Spleen (tissue), 7 donors: ENCODE data around the gene SNAPC2.

Experiments
- POLR2A ChIP-seq, 3 donors: fragments of 450-650 bp; IDR thresholded peaks; one replicate each; pipeline ENCODE4 v1.5.1; 2017; ENCODE audit warnings: antibody characterized with exemption in 3 of 3, mild to moderate bottlenecking in 1 of 3
- POLR2AphosphoS5 ChIP-seq, 3 donors: sonication (generic); formaldehyde crosslinking; IDR thresholded peaks; one replicate each; pipeline ENCODE4 v1.5.1; 2017; ENCODE audit warnings: antibody characterized with exemption in 3 of 3
- TF ChIP-seq, protein P1 (sequence below), 11 experiments: fragments of 200-600 bp in 7 of 11; fragments of 450-650 bp in 4 of 11; sonication (generic) in 4 of 11; IDR thresholded peaks in 8 of 11; conservative IDR thresholded peaks in 3 of 11; 1 replicate in 7 of 11; 2 replicates in 4 of 11; pipeline versions ENCODE4 v1.4.0 to v1.8.0; 2016 to 2021; ENCODE audit warnings: antibody characterized with exemption in 11 of 11, inconsistent platforms in 4 of 11, mild to moderate bottlenecking in 1 of 11
- donor health status: DM: no; HTN: no; CAD: no; lungs with moderate emphysema.
- donor health status: DM: no; HTN: no; CAD: no.
- donor health status: DM: no; HTN: no; CAD: no.

DNA sequence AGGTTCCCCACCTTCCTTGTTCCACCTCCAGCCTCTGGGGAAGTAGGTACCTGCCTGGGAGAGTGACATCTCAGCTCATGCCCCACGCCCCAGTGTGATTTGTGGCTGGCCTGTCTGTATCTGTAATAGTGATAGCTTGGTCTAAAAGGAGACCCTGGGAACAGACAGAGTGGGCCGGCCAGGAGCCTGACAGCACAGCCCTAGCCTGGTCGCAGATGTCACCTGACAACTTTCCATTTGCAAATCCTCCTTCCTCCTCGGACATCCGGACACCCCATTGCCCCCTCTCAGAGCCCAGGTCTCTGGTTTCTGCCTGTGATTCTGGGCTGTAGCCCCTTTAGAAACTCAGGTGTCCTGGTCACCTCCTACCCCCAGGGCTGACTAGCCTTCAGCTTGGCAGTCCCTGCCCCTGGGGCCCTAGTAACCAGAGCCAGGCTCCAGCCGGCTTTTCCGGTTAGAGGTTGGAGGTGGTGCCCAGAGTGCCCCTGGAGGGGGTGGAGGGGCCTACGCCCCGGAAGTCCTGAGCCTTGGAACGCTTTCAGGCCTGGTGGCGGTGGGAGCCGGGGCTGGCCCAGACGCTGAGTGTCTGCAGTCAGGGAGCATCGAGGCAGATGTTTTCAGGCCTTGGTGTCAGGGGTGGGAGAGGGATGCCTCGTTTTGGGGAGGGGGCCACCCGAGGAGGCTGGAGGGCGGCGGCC lies 25.4 kb upstream of the SNAPC2 start:
- TF ChIP-seq POLR2AphosphoS5 (IDR thresholded peaks at IDR 0.05) (no peak), POLR2A (IDR thresholded peaks at IDR 0.05) (no peak)
- TF ChIP-seq, protein P1, sequence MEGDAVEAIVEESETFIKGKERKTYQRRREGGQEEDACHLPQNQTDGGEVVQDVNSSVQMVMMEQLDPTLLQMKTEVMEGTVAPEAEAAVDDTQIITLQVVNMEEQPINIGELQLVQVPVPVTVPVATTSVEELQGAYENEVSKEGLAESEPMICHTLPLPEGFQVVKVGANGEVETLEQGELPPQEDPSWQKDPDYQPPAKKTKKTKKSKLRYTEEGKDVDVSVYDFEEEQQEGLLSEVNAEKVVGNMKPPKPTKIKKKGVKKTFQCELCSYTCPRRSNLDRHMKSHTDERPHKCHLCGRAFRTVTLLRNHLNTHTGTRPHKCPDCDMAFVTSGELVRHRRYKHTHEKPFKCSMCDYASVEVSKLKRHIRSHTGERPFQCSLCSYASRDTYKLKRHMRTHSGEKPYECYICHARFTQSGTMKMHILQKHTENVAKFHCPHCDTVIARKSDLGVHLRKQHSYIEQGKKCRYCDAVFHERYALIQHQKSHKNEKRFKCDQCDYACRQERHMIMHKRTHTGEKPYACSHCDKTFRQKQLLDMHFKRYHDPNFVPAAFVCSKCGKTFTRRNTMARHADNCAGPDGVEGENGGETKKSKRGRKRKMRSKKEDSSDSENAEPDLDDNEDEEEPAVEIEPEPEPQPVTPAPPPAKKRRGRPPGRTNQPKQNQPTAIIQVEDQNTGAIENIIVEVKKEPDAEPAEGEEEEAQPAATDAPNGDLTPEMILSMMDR (IDR thresholded peaks at IDR 0.05 in 8 of 11, conservative IDR thresholded peaks at IDR 0.05 in 3 of 11): no peak
